ENCODE measurements around the gene SMG6.

SMG6 gene

GRCh38 chr17:2060681-2061440, 242.7 kb downstream of the SMG6 start:
- no peak overlapping the region for H3K4ac ChIP-seq (ENCODE audit: low read length)
- no peak overlapping the region for H4K91ac ChIP-seq (ENCODE audit: low read depth, low read length, poor library complexity)
- no peak overlapping the region for H2AK5ac ChIP-seq (ENCODE audit: low read depth, low read length)
- no peak overlapping the region for H2BK5ac ChIP-seq (ENCODE audit: low read length)
- no peak overlapping the region for H4K8ac ChIP-seq (ENCODE audit: low read depth, low read length)
- H2BK12ac ChIP-seq (ENCODE audit: low read length): no peak overlapping the region
- H2BK120ac ChIP-seq (ENCODE audit: low read depth, low read length): no peak overlapping the region
- H2BK15ac ChIP-seq (ENCODE audit: low read length): no peak overlapping the region
- peak overlapping the region; percentile 56 for H3K14ac ChIP-seq (ENCODE audit: low read length)
- no peak overlapping the region for H3K18ac ChIP-seq (ENCODE audit: low read length)
- H3K79me1 ChIP-seq (ENCODE audit: low read depth, low read length): peaks cover 6% of the 10 kb centered on the region
- H3K27ac ChIP-seq (replicated peaks; ENCODE audit: low read length): no peak overlapping the region
- peaks cover 19 to 61% of the 10 kb centered on the region in 2 donors for H3K36me3 ChIP-seq (replicated peaks in 1 of 2; ENCODE audit: control insufficient read depth in 2 of 2, insufficient read depth in 2 of 2, low read length in 2 of 2)
- H3K9me3 ChIP-seq (replicated peaks in 1 of 2; ENCODE audit: control insufficient read depth in 2 of 2, insufficient read depth in 1 of 2, low read depth in 1 of 2, low read length in 2 of 2): peaks cover 0 to 9% of the 10 kb centered on the region in 2 donors
- peak overlapping the region in 1 of 2 donors; percentile 37 for H3K4me3 ChIP-seq (ENCODE audit: low read length in 2 of 2)
- H3K4me1 ChIP-seq (ENCODE audit: control insufficient read depth in 2 of 2, insufficient read depth in 1 of 2, low read depth in 1 of 2, low read length in 2 of 2): peaks cover 14 to 17% of the 10 kb centered on the region in 2 donors
- no peak overlapping the region for H3K4me2 ChIP-seq (ENCODE audit: insufficient read depth, low read length, poor library complexity, severe bottlenecking)
- no peak overlapping the region for H2AFZ ChIP-seq (ENCODE audit: low read length)
- no peak overlapping the region for H3K9ac ChIP-seq (ENCODE audit: low read depth, low read length, poor library complexity)
- no CpG with 5 or more reads among the region's 21 CpGs for WGBS, 2 donors (ENCODE audit: extremely low coverage in 2 of 2, insufficient read length in 2 of 2, insufficient replicate concordance in 1 of 2)
- no peak overlapping the region for H3K23ac ChIP-seq (ENCODE audit: low read depth, low read length, poor library complexity)
- H3K27me3 ChIP-seq (ENCODE audit: control insufficient read depth in 3 of 3, insufficient read depth in 3 of 3, low read depth in 1 of 3, low read length in 3 of 3): peaks cover 0 to 54% (median 42%) of the 10 kb centered on the region in 3 experiments
- DNase-seq (ENCODE audit: low spot score): no peak

GRCh38 chr17:2060385-2060658, 243.3 kb downstream of the SMG6 start:
- H3K36me3 ChIP-seq (replicated peaks in 1 of 2; ENCODE audit: control insufficient read depth in 2 of 2, insufficient read depth in 2 of 2, low read length in 2 of 2): peaks cover 18 to 55% of the 10 kb centered on the region in 2 donors
- H3K4me1 ChIP-seq (ENCODE audit: control insufficient read depth in 2 of 2, insufficient read depth in 1 of 2, low read depth in 1 of 2, low read length in 2 of 2): peaks cover 14 to 17% of the 10 kb centered on the region in 2 donors
- no peak overlapping the region for H2BK5ac ChIP-seq (ENCODE audit: low read length)
- WGBS, 2 donors (ENCODE audit: extremely low coverage in 2 of 2, insufficient read length in 2 of 2, insufficient replicate concordance in 1 of 2): no CpG with 5 or more reads among the region's 6 CpGs
- no peak overlapping the region for H3K4ac ChIP-seq (ENCODE audit: low read length)
- no peak overlapping the region for H2AFZ ChIP-seq (ENCODE audit: low read length)
- H4K91ac ChIP-seq (ENCODE audit: low read depth, low read length, poor library complexity): no peak overlapping the region
- H2AK5ac ChIP-seq (ENCODE audit: low read depth, low read length): no peak overlapping the region
- peaks cover 0 to 8% of the 10 kb centered on the region in 2 donors for H3K9me3 ChIP-seq (replicated peaks in 1 of 2; ENCODE audit: control insufficient read depth in 2 of 2, insufficient read depth in 1 of 2, low read depth in 1 of 2, low read length in 2 of 2)
- no peak for DNase-seq (ENCODE audit: low spot score)
- H3K27ac ChIP-seq (replicated peaks; ENCODE audit: low read length): no peak overlapping the region
- peaks cover 6% of the 10 kb centered on the region for H3K79me1 ChIP-seq (ENCODE audit: low read depth, low read length)
- no peak overlapping the region for H2BK12ac ChIP-seq (ENCODE audit: low read length)
- H2BK15ac ChIP-seq (ENCODE audit: low read length): no peak overlapping the region
- H3K23ac ChIP-seq (ENCODE audit: low read depth, low read length, poor library complexity): no peak overlapping the region
- no peak overlapping the region for H2BK120ac ChIP-seq (ENCODE audit: low read depth, low read length)
- no peak overlapping the region for H4K8ac ChIP-seq (ENCODE audit: low read depth, low read length)
- H3K18ac ChIP-seq (ENCODE audit: low read length): no peak overlapping the region
- H3K4me3 ChIP-seq (ENCODE audit: low read length in 2 of 2): no peak overlapping the region
- no peak overlapping the region for H3K4me2 ChIP-seq (ENCODE audit: insufficient read depth, low read length, poor library complexity, severe bottlenecking)
- peaks cover 0 to 59% (median 45%) of the 10 kb centered on the region in 3 experiments for H3K27me3 ChIP-seq (ENCODE audit: control insufficient read depth in 3 of 3, insufficient read depth in 3 of 3, low read depth in 1 of 3, low read length in 3 of 3)
- H3K9ac ChIP-seq (ENCODE audit: low read depth, low read length, poor library complexity): no peak overlapping the region
- no peak overlapping the region for H3K14ac ChIP-seq (ENCODE audit: low read length)

GRCh38 chr17:2059547-2060384, 243.8 kb downstream of the SMG6 start:
- H2BK120ac ChIP-seq (ENCODE audit: low read depth, low read length): no peak overlapping the region
- H2AK5ac ChIP-seq (ENCODE audit: low read depth, low read length): no peak overlapping the region
- H3K23ac ChIP-seq (ENCODE audit: low read depth, low read length, poor library complexity): no peak overlapping the region
- no peak overlapping the region for H3K4ac ChIP-seq (ENCODE audit: low read length)
- H3K27me3 ChIP-seq (ENCODE audit: control insufficient read depth in 3 of 3, insufficient read depth in 3 of 3, low read depth in 1 of 3, low read length in 3 of 3): peaks cover 0 to 64% (median 50%) of the 10 kb centered on the region in 3 experiments
- H3K14ac ChIP-seq (ENCODE audit: low read length): no peak overlapping the region
- no peak overlapping the region for H3K4me3 ChIP-seq (ENCODE audit: low read length in 2 of 2)
- H2AFZ ChIP-seq (ENCODE audit: low read length): no peak overlapping the region
- H3K79me1 ChIP-seq (ENCODE audit: low read depth, low read length): peaks cover 3% of the 10 kb centered on the region
- H3K36me3 ChIP-seq (replicated peaks in 1 of 2; ENCODE audit: control insufficient read depth in 2 of 2, insufficient read depth in 2 of 2, low read length in 2 of 2): peaks cover 14 to 50% of the 10 kb centered on the region in 2 donors
- H3K9ac ChIP-seq (ENCODE audit: low read depth, low read length, poor library complexity): no peak overlapping the region
- H2BK5ac ChIP-seq (ENCODE audit: low read length): no peak overlapping the region
- H2BK12ac ChIP-seq (ENCODE audit: low read length): no peak overlapping the region
- no peak overlapping the region for H4K8ac ChIP-seq (ENCODE audit: low read depth, low read length)
- no peak overlapping the region for H4K91ac ChIP-seq (ENCODE audit: low read depth, low read length, poor library complexity)
- no CpG with 5 or more reads among the region's 21 CpGs for WGBS, 2 donors (ENCODE audit: extremely low coverage in 2 of 2, insufficient read length in 2 of 2, insufficient replicate concordance in 1 of 2)
- no peak for DNase-seq (ENCODE audit: low spot score)
- H3K4me2 ChIP-seq (ENCODE audit: insufficient read depth, low read length, poor library complexity, severe bottlenecking): no peak overlapping the region
- no peak overlapping the region for H3K18ac ChIP-seq (ENCODE audit: low read length)
- H3K27ac ChIP-seq (replicated peaks; ENCODE audit: low read length): no peak overlapping the region
- H2BK15ac ChIP-seq (ENCODE audit: low read length): no peak overlapping the region
- H3K4me1 ChIP-seq (ENCODE audit: control insufficient read depth in 2 of 2, insufficient read depth in 1 of 2, low read depth in 1 of 2, low read length in 2 of 2): peaks cover 14 to 17% of the 10 kb centered on the region in 2 donors
- peaks cover 0 to 7% of the 10 kb centered on the region in 2 donors for H3K9me3 ChIP-seq (replicated peaks in 1 of 2; ENCODE audit: control insufficient read depth in 2 of 2, insufficient read depth in 1 of 2, low read depth in 1 of 2, low read length in 2 of 2)
